Fibroblast of villous mesenchyme (primary cell): ENCODE measurements around the gene RAD51. TPM values are rescaled to one million over a fixed set of nuclear protein-coding genes. Genes with fewer than 3 reads are reported as not detected.

Experiments used
- DNase-seq: peaks from one replicate; pipeline ENCODE4 v3.0.0-alpha.2; 2010; ENCODE audit warnings: low read depth
- H3K4me3 ChIP-seq: 2 replicates; pipeline ENCODE4 v1.5.1; 2011; ENCODE audit warnings: low read depth, mild to moderate bottlenecking, low read length
- CTCF ChIP-seq: IDR thresholded peaks from 2 replicates; pipeline ENCODE4 v1.5.1; 2012; ENCODE audit warnings: low read depth, mild to moderate bottlenecking, low read length; ENCODE audit not compliant: insufficient read depth
- total RNA-seq: library from RNA; depleted of rRNA; stranded (reverse); fragments of >200 nt; gene quantifications from 2 replicates; pipeline ENCODE4 v1.2.3, GENCODE V29; 2012

RAD51 gene
- total RNA-seq, 1 donor = 3.5 TPM

DNA sequence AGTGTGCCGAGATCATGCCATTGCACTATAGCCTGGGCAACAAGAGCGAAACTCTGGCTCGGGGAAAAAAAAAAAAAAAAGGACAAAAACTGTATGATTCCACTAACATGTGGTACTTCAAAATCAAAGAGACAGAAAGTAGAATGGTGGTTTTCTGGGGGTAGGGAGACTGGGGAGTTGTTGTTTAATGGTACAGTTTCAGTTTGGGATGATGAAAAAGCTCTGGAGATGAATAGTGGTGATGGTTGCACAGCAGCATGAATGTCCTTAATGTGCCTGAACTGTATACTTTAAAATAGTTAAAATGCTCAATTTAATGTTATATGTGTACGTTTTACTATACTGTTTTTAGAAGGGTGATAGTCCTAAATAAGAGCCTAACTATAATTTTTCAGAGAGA lies 27.4 kb downstream of the RAD51 start:
- DNase-seq = no peak
- no peak overlapping the region for H3K4me3 ChIP-seq
- no peak for TF ChIP-seq CTCF

DNA sequence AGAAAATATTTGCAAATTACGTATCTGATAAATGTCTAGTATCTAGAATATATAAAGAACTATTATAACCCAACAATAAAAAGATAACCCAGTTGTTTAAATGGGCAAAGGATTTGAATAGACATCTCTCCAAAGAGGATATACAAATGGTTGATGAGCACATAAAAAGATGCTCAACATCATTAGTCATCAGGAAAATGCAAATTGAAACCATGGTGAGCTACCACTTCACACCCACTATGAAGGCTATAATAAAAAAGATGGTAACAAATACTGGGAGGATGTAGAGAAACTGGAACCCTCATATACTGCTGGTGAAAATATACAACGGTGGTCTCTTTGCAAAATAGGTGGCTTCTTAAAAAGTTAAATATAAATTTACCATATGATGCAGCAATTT lies 28.0 kb downstream of the RAD51 start:
- DNase-seq = no peak
- no peak for TF ChIP-seq CTCF
- no peak overlapping the region for H3K4me3 ChIP-seq

- no peak for DNase-seq
- H3K4me3 ChIP-seq = no peak overlapping the region
- no peak for TF ChIP-seq CTCF
Measured at GRCh38 chr15:40723919-40724318, 28.9 kb downstream of the RAD51 start.

GRCh38 chr15:40731034-40731433 lies 36.1 kb downstream of the RAD51 start:
- no peak for DNase-seq
- H3K4me3 ChIP-seq = no peak overlapping the region

DNA sequence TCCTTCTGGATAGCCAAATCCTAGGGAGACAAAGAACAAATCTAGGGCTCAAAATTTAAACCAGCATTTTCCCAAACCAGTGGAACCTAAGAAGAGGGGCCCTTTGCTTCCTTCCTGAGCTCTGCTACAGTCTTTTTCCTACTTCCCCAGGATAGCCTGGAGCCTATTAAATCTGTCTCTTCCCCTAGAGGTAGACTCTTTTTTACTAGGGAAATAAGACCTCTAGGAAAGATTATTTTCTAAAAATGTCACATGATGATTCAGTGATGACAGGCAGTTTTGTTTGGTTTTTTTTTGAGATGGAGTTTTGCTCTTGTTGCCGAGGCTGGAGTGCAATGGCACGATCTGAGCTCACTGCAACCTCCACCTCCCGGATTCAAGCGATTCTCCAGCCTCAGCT lies 41.6 kb downstream of the RAD51 start:
- H3K4me3 ChIP-seq = no peak overlapping the region
- no peak for DNase-seq
- TF ChIP-seq CTCF = no peak

More at GRCh38 chr15:40731034-40731433, 36.1 kb downstream of the RAD51 start:
- no peak for TF ChIP-seq CTCF

GRCh38 chr15:40737048-40737447 lies 42.1 kb downstream of the RAD51 start:
- no peak for TF ChIP-seq CTCF
- DNase-seq = no peak

GRCh38 chr15:40739047-40739446 lies 44.1 kb downstream of the RAD51 start:
- DNase-seq = no peak
- no peak overlapping the region for H3K4me3 ChIP-seq
- no peak for TF ChIP-seq CTCF

More at GRCh38 chr15:40737048-40737447, 42.1 kb downstream of the RAD51 start:
- H3K4me3 ChIP-seq = no peak overlapping the region
